Smooth muscle cell (in vitro differentiated cells): Measurements from ENCODE around the gene SIX2. TPM values are rescaled to one million over a fixed set of nuclear protein-coding genes. Genes with fewer than 3 reads are reported as not detected.

ENCODE experiments used
- DNase-seq: peaks from one replicate; lab custom pipeline; 2025; ENCODE audit not compliant: unreplicated experiment; lab: John Stamatoyannopoulos, UW
- H2AFZ ChIP-seq: fragments of 200-600 bp; sonication (generic); 2 replicates; pipeline ENCODE4 v1.6.0; 2016; ENCODE audit warnings: antibody characterized with exemption, low read depth, mild to moderate bottlenecking
- H3F3A ChIP-seq: fragments of 200-600 bp; sonication (generic); 2 replicates; pipeline ENCODE4 v1.6.0; 2017; ENCODE audit warnings: antibody characterized with exemption, low read depth
- H3K27ac ChIP-seq: fragments of 200-600 bp; sonication (generic); 2 replicates; pipeline ENCODE4 v1.5.1; 2016; ENCODE audit warnings: low read depth, mild to moderate bottlenecking
- H3K27me3 ChIP-seq: fragments of 200-600 bp; sonication (generic); 2 replicates; pipeline ENCODE4 v1.6.1; 2016; ENCODE audit warnings: low read depth, mild to moderate bottlenecking
- H3K36me3 ChIP-seq: fragments of 200-600 bp; sonication (generic); 2 replicates; pipeline ENCODE4 v1.5.1; 2016; ENCODE audit warnings: low read depth
- H3K4me1 ChIP-seq: fragments of 200-600 bp; sonication (generic); 2 replicates; pipeline ENCODE4 v1.5.1; 2016; ENCODE audit warnings: low read depth
- H3K4me2 ChIP-seq: fragments of 200-600 bp; sonication (generic); 2 replicates; pipeline ENCODE4 v1.6.0; 2016; ENCODE audit warnings: mild to moderate bottlenecking
- H3K4me3 ChIP-seq: fragments of 200-600 bp; sonication (generic); 2 replicates; pipeline ENCODE4 v1.5.1; 2016; ENCODE audit warnings: mild to moderate bottlenecking
- H3K79me2 ChIP-seq: fragments of 200-600 bp; sonication (generic); 2 replicates; pipeline ENCODE4 v1.6.0; 2016; ENCODE audit warnings: low read depth, mild to moderate bottlenecking
- H3K9ac ChIP-seq: fragments of 200-600 bp; sonication (generic); 2 replicates; pipeline ENCODE4 v1.6.0; 2016; ENCODE audit warnings: low read depth
- H3K9me3 ChIP-seq: fragments of 200-600 bp; sonication (generic); replicated peaks from 2 replicates; pipeline ENCODE4 v1.5.1; 2016; ENCODE audit warnings: low read depth
- H4K20me1 ChIP-seq: fragments of 200-600 bp; sonication (generic); 2 replicates; pipeline ENCODE4 v1.6.0; 2016; ENCODE audit warnings: low read depth
- WGBS: methylation state at CpG from one replicate; pipeline ENCODE4 v1.1.7; 2016; ENCODE audit warnings: low lambda C conversion rate; 5-methylcytosine and 5-hydroxymethylcytosine counted together
- polyA plus RNA-seq: library from polyadenylated mRNA; unstranded; fragments of >200 nt; fragmentation: Nextera tagmentation; extraction: Ambion mirVana; gene quantifications from 2 replicates; pipeline ENCODE4 v1.2.1, GENCODE V29; 2016
- total RNA-seq: library from RNA; depleted of rRNA; stranded (reverse); fragments of >200 nt; gene quantifications from 2 replicates; pipeline ENCODE4 v1.2.3, GENCODE V29; 2014
- TF ChIP-seq, protein P1 (sequence below): fragments of 200-600 bp; sonication (generic); IDR thresholded peaks from 2 replicates; pipeline ENCODE4 v1.5.1; 2017; ENCODE audit warnings: borderline replicate concordance, mild to moderate bottlenecking, antibody characterized with exemption; ENCODE audit not compliant: insufficient read depth, poor library complexity, severe bottlenecking

Gene SIX2
- total and polyA plus RNA-seq, 2 experiments from 2014 or later, result 0.18 TPM; not detected in 1

GRCh38 chr2:45033302-45033701, 24.1 kb upstream of the SIX2 start:
- Histone ChIP-seq H3K36me3 (no peaks in the 10 kb centered on the region), H3F3A (no peaks in the 10 kb centered on the region), H3K4me3 (no peak overlapping the region), H2AFZ (no peak overlapping the region), H3K4me2 (no peak overlapping the region), H3K27ac (no peak overlapping the region), H3K4me1 (no peaks in the 10 kb centered on the region), H3K27me3 (peaks cover 6% of the 10 kb centered on the region), H4K20me1 (no peaks in the 10 kb centered on the region), H3K79me2 (no peaks in the 10 kb centered on the region), H3K9me3 (no peaks in the 10 kb centered on the region), H3K9ac (no peak overlapping the region)
- TF ChIP-seq, protein P1, sequence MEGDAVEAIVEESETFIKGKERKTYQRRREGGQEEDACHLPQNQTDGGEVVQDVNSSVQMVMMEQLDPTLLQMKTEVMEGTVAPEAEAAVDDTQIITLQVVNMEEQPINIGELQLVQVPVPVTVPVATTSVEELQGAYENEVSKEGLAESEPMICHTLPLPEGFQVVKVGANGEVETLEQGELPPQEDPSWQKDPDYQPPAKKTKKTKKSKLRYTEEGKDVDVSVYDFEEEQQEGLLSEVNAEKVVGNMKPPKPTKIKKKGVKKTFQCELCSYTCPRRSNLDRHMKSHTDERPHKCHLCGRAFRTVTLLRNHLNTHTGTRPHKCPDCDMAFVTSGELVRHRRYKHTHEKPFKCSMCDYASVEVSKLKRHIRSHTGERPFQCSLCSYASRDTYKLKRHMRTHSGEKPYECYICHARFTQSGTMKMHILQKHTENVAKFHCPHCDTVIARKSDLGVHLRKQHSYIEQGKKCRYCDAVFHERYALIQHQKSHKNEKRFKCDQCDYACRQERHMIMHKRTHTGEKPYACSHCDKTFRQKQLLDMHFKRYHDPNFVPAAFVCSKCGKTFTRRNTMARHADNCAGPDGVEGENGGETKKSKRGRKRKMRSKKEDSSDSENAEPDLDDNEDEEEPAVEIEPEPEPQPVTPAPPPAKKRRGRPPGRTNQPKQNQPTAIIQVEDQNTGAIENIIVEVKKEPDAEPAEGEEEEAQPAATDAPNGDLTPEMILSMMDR, result no peak
- 92% methylated on average over 4 of the region's 4 CpGs for WGBS
- DNase-seq, result no peak

- H3F3A ChIP-seq, result no peaks in the 10 kb centered on the region
- H4K20me1 ChIP-seq, result no peaks in the 10 kb centered on the region
- H3K27ac ChIP-seq, result no peak overlapping the region
- WGBS, result 82% methylated on average over 3 of the region's 3 CpGs
- no peaks in the 10 kb centered on the region for H3K4me1 ChIP-seq
- no peak overlapping the region for H3K4me3 ChIP-seq
- TF ChIP-seq, protein P1, result no peak
- no peaks in the 10 kb centered on the region for H3K36me3 ChIP-seq
- no peaks in the 10 kb centered on the region for H3K79me2 ChIP-seq
- DNase-seq, result no peak
- H3K9ac ChIP-seq, result no peak overlapping the region
- no peak overlapping the region for H3K4me2 ChIP-seq
- H2AFZ ChIP-seq, result no peak overlapping the region
- H3K9me3 ChIP-seq, result no peaks in the 10 kb centered on the region
- H3K27me3 ChIP-seq, result peaks cover 6% of the 10 kb centered on the region
These were observed 21.8 kb upstream of the SIX2 start for GRCh38 chr2:45031028-45031427.

GRCh38 chr2:45030553-45030952, 21.3 kb upstream of the SIX2 start:
- no peaks in the 10 kb centered on the region for H3K36me3 ChIP-seq
- WGBS, result 96% methylated on average over 4 of the region's 4 CpGs

DNA sequence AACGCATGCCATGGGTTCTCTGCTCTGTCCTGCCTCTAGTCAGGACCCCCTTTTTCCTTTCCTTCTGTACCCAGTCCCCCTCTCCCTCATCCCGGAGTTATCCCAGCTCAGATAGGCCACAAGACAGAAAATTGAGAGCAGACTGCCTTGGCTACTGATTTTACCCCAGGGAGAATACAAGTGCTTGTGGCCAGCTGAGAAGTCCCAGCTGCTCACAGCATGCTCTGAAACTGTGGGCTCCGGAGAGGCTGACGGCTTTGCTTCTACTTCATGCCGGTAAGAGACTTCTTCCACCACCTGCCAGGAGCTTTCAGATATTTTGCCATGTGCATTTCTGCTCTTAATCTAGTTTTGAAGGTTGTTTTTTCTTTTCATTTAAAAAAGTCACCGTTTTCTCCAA, 20.0 kb upstream of the SIX2 start:
- Histone ChIP-seq H3K27me3 (peaks cover 6% of the 10 kb centered on the region), H4K20me1 (no peaks in the 10 kb centered on the region), H3K79me2 (no peaks in the 10 kb centered on the region), H3K27ac (no peak overlapping the region), H3K9ac (no peak overlapping the region), H3K9me3 (no peaks in the 10 kb centered on the region), H3K4me2 (no peak overlapping the region), H3K4me1 (no peaks in the 10 kb centered on the region), H3F3A (no peaks in the 10 kb centered on the region), H2AFZ (no peak overlapping the region), H3K4me3 (no peak overlapping the region), H3K36me3 (no peaks in the 10 kb centered on the region)
- no peak for DNase-seq
- WGBS, result 92% methylated on average over 6 of the region's 6 CpGs
- TF ChIP-seq, protein P1, result no peak

More at GRCh38 chr2:45030553-45030952, 21.3 kb upstream of the SIX2 start:
- Histone ChIP-seq H3K9ac (no peak overlapping the region), H4K20me1 (no peaks in the 10 kb centered on the region), H3K4me1 (no peaks in the 10 kb centered on the region), H3K27me3 (peaks cover 6% of the 10 kb centered on the region), H3K4me3 (no peak overlapping the region), H3F3A (no peaks in the 10 kb centered on the region), H3K79me2 (no peaks in the 10 kb centered on the region), H3K9me3 (no peaks in the 10 kb centered on the region), H2AFZ (no peak overlapping the region), H3K27ac (no peak overlapping the region), H3K4me2 (no peak overlapping the region)
- TF ChIP-seq, protein P1, result no peak
- no peak for DNase-seq
